Glomerular visceral epithelial cell (primary cell): Measurements from ENCODE around the gene ARHGEF7.
"Not testable (repeated sequence)": the region's sequence is repeated elsewhere in the genome, so short reads cannot be mapped to it uniquely, and the experiment has no call there.

Experiments
- DNase-seq: peaks from one replicate; pipeline ENCODE4 v3.0.0-alpha.2; 2016; ENCODE audit errors: extremely low spot score

The ARHGEF7 gene

DNA sequence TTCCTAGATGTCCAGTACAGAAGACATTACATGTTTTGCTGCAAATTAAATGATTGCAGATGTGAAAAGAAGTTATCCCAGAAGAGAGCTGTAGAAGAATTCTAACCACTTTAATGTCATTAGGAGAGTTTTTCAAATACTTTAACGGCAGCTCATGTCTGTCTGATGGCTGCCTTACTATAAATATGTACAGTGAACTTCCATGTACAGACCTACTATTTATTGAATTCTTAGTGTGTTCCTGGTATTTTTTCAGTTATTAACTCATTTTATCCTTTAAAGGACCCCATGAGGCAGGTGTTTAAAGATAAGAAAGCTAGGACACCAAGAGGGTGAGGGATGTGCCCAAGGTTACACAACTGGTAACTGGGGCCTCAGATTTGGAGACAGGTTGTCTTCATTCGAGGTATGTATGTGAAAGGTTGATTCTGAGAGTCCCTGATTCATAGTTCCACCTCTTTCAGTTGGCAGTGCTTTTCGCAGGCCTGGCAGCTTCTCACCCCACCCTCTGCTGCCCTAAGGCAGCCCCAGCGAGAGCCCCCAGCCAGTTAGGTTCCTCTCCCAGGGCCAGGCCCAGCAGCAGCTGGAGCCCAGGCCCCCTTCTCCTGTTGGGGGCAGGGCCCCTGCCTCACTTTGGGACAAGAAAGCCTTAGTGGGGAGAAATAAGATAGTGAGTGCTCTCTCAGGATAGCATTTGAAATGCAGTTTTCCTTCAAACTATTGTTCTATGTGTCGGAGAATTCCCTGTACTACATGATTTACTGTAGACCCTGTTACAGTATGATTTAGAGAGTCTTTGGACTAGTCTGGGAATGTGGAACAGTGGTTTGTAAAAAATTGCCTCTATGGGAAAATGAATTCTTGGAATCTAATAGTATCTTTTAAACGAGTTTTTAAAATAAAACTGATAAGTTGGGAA lies 137.6 kb downstream of the ARHGEF7 start:
- DNase-seq = no peak

DNA sequence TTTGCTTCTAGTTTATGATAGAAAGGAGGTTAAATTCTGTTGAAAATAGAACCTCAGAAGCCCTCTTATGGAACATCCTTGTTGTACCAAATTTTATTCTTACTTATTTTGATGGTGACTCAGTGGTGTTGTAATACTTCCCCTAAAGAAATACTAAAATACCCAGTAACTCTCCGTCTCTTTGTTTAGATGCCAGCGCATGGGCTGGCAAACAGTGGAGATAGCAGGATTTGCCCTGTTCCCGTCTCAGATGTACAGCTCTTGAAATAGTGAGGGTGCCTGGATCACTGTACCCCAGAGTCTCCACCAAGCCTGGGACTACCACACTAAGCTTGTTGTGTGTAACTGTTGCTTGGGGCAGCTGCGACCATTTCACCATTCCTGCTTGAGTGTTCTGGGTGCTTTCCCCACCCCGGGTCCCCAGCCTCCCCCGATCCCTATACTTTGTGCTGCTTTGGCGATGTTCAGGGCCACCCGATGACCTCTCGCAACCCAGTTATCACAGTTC lies 138.3 kb downstream of the ARHGEF7 start:
- DNase-seq = no peak

- no peak for DNase-seq
These were observed 140.2 kb downstream of the ARHGEF7 start for GRCh38 chr13:111255228-111255790.

- DNase-seq = no peak
These were observed 141.3 kb downstream of the ARHGEF7 start for GRCh38 chr13:111256458-111256857.

DNA sequence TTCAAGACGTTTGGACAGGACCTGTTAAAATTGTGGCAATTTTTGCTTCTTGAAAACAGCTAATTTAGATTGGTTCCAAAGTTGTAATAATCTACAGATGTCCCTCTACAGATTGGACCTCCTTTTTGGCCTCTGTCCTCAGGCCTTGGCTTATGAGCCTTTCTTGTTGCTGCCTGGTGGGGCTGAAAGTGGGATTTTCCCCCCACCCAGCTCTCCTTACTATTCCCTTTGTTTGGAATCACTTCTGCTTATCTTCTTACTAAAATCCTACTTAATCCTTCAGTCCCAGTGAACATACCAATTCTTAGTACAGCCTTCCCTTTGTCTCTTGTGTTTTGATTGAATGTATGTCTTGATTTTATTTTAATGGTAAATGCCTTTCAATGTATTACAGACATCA lies 141.8 kb downstream of the ARHGEF7 start:
- DNase-seq = no peak

- DNase-seq = not testable (repeated sequence)
These were observed 142.8 kb downstream of the ARHGEF7 start for GRCh38 chr13:111257899-111258298.

GRCh38 chr13:111258637-111259036 lies 143.5 kb downstream of the ARHGEF7 start:
- no peak for DNase-seq

GRCh38 chr13:111259058-111259457 lies 143.9 kb downstream of the ARHGEF7 start:
- DNase-seq = no peak

DNA sequence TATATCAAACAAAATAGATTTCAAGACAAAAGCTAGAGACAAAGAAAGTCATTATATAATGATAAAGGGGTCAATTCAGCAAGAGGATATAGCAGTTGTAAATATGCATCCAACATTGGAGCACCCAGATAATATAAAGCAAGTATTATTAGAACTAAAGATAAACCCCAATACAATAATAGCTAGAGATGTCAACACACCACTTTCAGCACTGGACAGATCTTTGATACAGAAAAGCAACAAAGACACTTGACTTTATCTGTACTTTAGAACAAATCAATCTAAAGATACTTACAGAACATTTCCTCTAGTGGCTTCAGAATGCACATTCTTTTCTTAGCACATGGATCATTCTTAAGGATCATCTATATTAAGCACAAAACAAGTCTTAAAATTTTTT lies 146.2 kb downstream of the ARHGEF7 start:
- no peak for DNase-seq

DNA sequence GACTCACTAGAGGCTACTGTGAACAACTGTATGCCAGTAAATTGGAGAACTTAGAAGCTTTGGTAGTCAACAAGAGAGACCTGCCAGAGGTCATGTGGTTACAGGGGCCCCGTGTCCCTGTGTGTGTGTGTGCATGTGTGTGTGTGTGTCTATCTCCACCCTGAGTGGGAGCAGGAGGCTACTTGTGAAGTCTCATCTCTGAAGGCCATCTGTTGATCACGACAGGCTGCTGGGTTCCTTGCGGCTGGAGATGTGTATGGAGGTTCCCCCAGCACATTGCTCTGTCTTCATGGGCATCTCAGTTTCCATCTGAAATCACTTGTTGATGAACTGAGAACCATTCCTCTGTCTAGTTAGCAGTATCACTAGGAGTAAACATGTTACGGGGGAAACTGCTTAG lies 147.2 kb downstream of the ARHGEF7 start:
- DNase-seq = no peak

GRCh38 chr13:111262715-111263114 lies 147.6 kb downstream of the ARHGEF7 start:
- no peak for DNase-seq

GRCh38 chr13:111263566-111263965 lies 148.5 kb downstream of the ARHGEF7 start:
- DNase-seq = no peak

GRCh38 chr13:111265006-111265700 lies 150.0 kb downstream of the ARHGEF7 start:
- DNase-seq = no peak

GRCh38 chr13:111265701-111266035 lies 150.6 kb downstream of the ARHGEF7 start:
- no peak for DNase-seq

DNA sequence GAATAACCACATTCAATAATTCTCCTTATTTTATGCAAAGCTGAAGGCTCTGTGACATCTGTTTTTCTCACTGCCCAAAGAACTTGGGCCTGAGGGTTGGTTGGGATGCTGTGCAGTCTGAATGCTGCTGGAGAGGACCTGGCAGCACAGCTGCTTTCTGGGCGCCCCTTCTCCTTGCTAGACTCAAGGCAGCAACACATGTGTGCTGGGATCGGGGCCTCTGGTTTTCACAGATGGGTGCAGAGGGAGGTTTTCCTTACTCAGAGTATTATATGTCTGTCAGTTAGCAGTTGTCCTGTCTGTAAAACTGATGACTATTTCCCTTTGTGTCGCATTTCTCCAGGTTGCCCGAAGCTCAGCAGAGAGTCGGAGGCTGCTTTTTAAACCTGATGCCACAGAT lies 152.1 kb downstream of the ARHGEF7 start:
- no peak for DNase-seq

GRCh38 chr13:111267784-111268183 lies 152.7 kb downstream of the ARHGEF7 start:
- DNase-seq = no peak

- no peak for DNase-seq
These were observed 154.4 kb downstream of the ARHGEF7 start for GRCh38 chr13:111269508-111269907.

DNA sequence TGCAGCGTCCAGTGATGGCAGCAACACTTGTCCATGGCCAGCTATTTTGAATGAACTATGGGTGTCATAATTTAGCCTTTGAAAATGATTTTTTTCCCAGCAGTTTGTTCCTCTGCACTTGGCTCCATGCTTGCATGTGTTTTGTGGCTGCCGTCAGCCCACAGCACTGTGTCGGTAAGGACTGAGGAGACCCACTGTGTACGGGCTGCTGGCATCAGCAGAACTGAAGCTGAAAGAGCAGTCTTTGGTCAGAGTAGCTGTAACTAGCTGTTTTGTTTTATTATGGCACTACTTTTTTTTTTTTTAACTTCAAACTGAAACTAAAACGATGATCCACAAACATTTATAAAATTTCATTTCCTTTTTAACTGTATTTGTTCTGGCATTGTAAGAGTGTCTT lies 155.0 kb downstream of the ARHGEF7 start:
- no peak for DNase-seq

DNA sequence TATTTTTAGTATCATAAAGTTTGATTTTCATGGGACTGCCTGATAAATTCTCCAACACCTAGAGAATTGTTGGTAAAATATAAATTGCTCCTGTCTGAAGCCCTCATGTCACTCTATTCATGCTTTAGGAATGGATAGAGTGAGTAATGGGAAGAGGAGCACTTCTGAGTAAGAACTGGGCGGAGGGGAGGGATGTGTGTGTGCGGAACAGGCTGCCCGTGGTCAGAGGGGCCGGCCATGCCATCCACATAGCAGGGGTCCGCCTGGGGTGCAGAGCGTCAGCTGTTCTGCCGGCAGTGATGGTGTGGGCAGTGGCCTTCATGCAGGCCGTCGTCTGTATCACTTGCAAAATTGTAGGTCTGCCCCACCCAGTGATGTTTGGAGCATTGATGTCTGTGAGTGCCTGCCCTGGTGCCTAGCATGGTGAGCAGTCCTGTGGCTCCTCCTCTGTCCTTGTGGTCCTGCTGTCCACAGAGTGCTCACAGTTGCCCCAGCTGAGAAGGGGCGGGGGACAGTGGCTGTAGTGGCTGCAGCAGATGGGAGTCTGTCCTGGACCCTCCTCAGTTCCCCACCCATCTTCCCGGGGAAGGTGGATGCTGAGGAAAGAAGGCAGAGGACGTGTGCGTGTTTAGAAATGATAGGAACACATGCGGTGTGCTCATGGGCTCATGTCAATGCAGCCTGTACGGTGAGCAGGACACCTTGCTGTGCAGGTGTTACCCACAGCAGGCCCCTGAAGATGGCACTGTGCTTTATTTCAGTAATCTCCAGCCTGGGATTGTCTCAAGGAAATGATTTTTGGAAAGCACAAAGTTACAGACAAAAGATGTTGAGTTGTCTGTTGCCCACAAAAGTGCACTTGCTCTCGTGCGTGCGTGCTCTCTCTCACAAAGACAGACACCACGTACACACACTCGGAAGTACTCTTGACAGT lies 155.9 kb downstream of the ARHGEF7 start:
- no peak for DNase-seq

- DNase-seq = no peak
These were observed 157.0 kb downstream of the ARHGEF7 start for GRCh38 chr13:111272117-111272516.

DNA sequence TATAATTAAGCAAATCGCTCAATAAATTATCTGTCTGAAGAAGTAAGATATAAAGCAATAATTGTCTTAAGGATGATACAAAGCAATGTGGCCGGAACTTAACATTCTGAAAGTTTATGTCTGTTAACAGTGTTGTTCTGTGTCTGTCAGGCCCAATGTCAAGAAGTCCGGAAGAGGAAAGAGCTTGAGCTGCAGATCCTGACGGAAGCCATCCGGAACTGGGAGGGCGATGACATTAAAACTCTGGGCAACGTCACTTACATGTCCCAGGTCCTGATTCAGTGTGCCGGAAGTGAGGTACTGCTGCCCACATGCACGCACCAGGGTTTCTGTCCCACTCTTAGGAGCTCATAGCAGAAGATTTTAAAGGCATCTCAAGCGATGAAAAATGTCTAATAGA lies 160.3 kb downstream of the ARHGEF7 start:
- no peak for DNase-seq
